ENCODE data around the gene ATP11A. TPM values are rescaled to one million over a fixed set of nuclear protein-coding genes. Genes with fewer than 3 reads are reported as not detected.

The ATP11A gene
- total and polyA plus RNA-seq, 8 donors: 9.3 to 51.0 (median 30.5) TPM

DNA sequence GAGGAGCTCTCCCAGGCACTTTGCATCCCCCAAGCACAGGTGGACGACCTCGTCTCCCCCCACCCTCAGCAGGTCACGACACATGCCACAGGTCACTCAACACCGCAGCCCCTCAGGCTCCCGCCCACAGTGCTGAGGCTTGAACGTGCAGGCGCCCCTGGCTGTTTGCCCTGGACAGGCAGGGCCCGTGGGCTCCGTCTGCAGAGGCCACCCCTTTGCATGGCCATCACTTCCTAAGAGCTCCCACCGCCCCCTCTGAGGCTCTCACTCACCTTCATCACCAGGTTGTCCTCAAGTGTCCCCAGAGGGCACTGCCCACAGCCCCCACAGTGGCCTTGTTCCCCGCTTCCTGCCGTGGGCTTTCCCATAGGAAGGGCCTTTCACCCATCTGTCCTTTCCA, 147.1 kb downstream of the ATP11A start:
- Histone ChIP-seq H3K27ac (no peak overlapping the region), H3K4me3 (no peak overlapping the region), H3K27me3 (no peaks in the 10 kb centered on the region), H3K9me3 (no peaks in the 10 kb centered on the region), H3K36me3 (peaks cover 0 to 39% (median 12%) of the 10 kb centered on the region in 3 donors), H3K4me1 (no peaks in the 10 kb centered on the region)
- TF ChIP-seq, protein P1, sequence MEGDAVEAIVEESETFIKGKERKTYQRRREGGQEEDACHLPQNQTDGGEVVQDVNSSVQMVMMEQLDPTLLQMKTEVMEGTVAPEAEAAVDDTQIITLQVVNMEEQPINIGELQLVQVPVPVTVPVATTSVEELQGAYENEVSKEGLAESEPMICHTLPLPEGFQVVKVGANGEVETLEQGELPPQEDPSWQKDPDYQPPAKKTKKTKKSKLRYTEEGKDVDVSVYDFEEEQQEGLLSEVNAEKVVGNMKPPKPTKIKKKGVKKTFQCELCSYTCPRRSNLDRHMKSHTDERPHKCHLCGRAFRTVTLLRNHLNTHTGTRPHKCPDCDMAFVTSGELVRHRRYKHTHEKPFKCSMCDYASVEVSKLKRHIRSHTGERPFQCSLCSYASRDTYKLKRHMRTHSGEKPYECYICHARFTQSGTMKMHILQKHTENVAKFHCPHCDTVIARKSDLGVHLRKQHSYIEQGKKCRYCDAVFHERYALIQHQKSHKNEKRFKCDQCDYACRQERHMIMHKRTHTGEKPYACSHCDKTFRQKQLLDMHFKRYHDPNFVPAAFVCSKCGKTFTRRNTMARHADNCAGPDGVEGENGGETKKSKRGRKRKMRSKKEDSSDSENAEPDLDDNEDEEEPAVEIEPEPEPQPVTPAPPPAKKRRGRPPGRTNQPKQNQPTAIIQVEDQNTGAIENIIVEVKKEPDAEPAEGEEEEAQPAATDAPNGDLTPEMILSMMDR (IDR thresholded peaks at IDR 0.05): no peak
- FAIRE-seq (no peak), DNase-seq (peak in 1 of 6 donors; percentile 50), ATAC-seq (no peak)
- WGBS, 2 donors: 86 to 87% methylated on average over 12 of the region's 12 CpGs
- intact Hi-C loops (cut with DNase I): no loop called here

DNA sequence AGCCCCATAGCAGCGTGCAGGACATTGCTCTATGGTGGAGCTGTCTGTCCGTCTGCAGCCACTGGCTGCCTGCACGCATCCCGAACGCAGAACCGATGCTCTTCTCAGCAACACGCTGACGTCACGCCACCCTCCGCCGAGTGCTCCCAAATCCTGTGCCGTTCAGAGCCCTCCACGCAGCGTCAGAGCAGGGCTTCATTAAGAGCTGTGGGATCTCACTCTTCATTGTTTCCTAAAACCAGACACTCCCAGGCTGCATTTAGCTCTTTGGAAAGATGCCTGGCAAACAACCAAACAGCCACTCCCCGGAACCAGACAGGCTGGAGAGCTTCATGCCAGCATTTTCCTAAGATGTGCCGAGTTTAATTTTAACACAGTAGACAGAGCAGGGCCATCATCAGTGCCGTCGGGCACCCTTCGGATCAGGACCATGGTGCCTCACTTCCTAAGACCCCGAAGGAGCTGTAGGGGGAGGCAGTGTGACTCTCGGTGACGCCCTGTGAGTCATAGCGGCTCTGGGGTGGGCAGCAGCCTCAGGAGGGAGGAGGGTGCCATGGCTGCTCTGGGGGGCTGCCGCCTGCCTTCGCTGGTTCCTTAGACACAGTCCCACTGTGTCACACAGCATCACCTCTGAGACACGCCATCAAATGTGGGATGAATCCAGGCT, 147.7 kb downstream of the ATP11A start:
- no peaks in the 10 kb centered on the region for H3K9me3 ChIP-seq
- intact Hi-C loops (cut with DNase I): no loop called here
- TF ChIP-seq, protein P1 (IDR thresholded peaks at IDR 0.05): no peak
- no peak overlapping the region for H3K27ac ChIP-seq
- H3K4me1 ChIP-seq: no peaks in the 10 kb centered on the region
- no peak overlapping the region for H3K4me3 ChIP-seq
- peaks cover 0 to 37% (median 12%) of the 10 kb centered on the region in 3 donors for H3K36me3 ChIP-seq
- FAIRE-seq (no peak), ATAC-seq (peak in 1 of 4 donors; percentile 17), DNase-seq (peak in 1 of 6 donors; percentile 34)
- WGBS, 2 donors: 90 to 94% methylated on average over 26 of the region's 26 CpGs
- H3K27me3 ChIP-seq: no peaks in the 10 kb centered on the region

DNA sequence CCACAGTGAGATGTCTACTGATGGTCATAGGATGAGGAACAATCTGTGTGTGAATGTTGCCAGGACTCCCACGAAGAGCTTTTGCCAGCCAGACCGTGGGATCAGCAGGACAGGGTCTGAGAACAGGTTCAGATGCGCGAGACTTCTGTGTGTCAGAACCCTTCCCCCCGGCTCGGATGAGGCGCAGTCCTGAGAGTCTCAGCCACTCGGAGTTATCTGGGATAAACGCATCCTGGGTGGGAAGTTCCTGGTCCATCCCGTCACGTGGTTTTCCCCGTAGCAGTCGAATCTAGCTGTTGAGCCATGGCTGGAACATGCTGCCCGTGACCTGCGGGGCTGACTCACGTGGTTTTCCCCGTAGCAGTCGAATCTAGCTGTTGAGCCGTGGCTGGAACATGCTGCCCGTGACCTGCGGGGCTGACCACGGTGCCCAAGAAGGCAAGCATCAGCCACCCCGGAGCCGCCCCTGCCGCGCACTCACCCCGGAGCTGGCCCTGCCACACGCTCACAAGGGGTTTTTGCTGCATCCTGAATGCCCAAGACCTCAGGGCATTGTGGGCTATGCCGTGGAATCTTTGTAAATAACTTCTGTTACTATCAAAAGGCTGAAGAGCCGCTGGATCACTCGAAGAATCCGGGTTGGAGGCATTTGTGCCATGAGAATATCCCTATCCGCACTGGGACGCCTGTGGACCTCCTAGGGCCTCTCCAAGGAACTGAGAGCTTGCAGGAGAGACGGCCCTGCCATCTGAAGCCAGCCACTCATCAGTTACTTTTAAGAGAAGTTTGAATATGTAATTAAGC, 148.4 kb downstream of the ATP11A start:
- ATAC-seq: no peak
- TF ChIP-seq, protein P1 (IDR thresholded peaks at IDR 0.05): no peak
- no peaks in the 10 kb centered on the region for H3K9me3 ChIP-seq
- no peak for FAIRE-seq
- no peaks in the 10 kb centered on the region for H3K4me1 ChIP-seq
- peaks cover 0 to 34% (median 12%) of the 10 kb centered on the region in 3 donors for H3K36me3 ChIP-seq
- H3K27ac ChIP-seq: no peak overlapping the region
- intact Hi-C loops (cut with DNase I): no loop called here
- no peaks in the 10 kb centered on the region for H3K27me3 ChIP-seq
- 92 to 94% methylated on average over 35 of the region's 35 CpGs for WGBS, 2 donors
- DNase-seq: peak in 1 of 6 donors; percentile 50
- no peak overlapping the region for H3K4me3 ChIP-seq

DNA sequence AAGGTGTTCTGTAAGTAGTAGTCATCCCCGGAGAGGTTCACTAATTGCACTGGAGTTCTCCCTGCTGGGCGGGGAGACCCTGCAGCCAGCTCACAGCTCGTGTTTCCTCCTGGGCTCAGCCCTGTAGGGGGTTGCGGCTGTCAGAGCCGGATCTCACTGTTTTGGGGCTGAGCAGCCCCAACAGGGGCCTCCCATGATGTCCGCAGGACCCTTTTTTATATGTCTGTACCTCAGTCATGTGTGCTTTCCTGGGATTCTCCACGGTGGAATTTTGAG, 148.9 kb downstream of the ATP11A start:
- TF ChIP-seq, protein P1 (IDR thresholded peaks at IDR 0.05): no peak
- WGBS, 2 donors: 81 to 85% methylated on average over 7 of the region's 7 CpGs
- H3K27me3 ChIP-seq: no peaks in the 10 kb centered on the region
- no peak overlapping the region for H3K27ac ChIP-seq
- peaks cover 0 to 29% (median 12%) of the 10 kb centered on the region in 3 donors for H3K36me3 ChIP-seq
- DNase-seq: no peak
- H3K4me1 ChIP-seq: no peaks in the 10 kb centered on the region
- no peak overlapping the region for H3K4me3 ChIP-seq
- ATAC-seq: no peak
- no peak for FAIRE-seq
- intact Hi-C loops (cut with DNase I): no loop called here
- H3K9me3 ChIP-seq: no peaks in the 10 kb centered on the region

Measured in pancreas (tissue), 10 donors.